Activated naive CD4-positive, alpha-beta T cell treated with anti-CD3 and anti-CD28 coated beads, Interleukin-2, amount 10 ng/mL, durations not matched to agents 7 days and 5 days (primary cell): ENCODE measurements around the gene CLK4.
A peak's percentile ranks its signal among the peaks of the same experiment; 100 is the strongest.

Experiments
- CTCF ChIA-PET: fragments of 350-600 bp; sonication (Branson Sonifier 250); formaldehyde crosslinking; loops from one replicate; lab custom pipeline; 2021; ENCODE audit warnings: antibody characterized with exemption; lab: Charles Lee
- DNase-seq: peaks from one replicate; pipeline ENCODE4 v3.0.0-alpha.2; 2020
- H3K27ac Mint-ChIP-seq: one replicate; pipeline ENCODE4 v1.8.0; 2021; ENCODE audit warnings: mild to moderate bottlenecking, moderate library complexity, mixed read lengths
- H3K27me3 Mint-ChIP-seq: one replicate; pipeline ENCODE4 v1.8.0; 2021; ENCODE audit warnings: mild to moderate bottlenecking, mixed read lengths
- H3K36me3 Mint-ChIP-seq: one replicate; pipeline ENCODE4 v1.8.0; 2021; ENCODE audit warnings: mixed read lengths
- H3K4me1 Mint-ChIP-seq: one replicate; pipeline ENCODE4 v1.8.0; 2021; ENCODE audit warnings: mixed read lengths
- H3K4me3 Mint-ChIP-seq: one replicate; pipeline ENCODE4 v1.8.0; 2021; ENCODE audit warnings: mild to moderate bottlenecking, moderate library complexity, mixed read lengths
- H3K9me3 Mint-ChIP-seq: one replicate; pipeline ENCODE4 v1.8.0; 2021; ENCODE audit warnings: mixed read lengths

Gene CLK4

GRCh38 chr5:178626484-178627258 lies at the start of gene CLK4:
TSS of gene CLK4 (minus strand) at chr5:178627050. CDS start at chr5:178623416, 3,634 bp downstream.
- peaks cover 34% of the 10 kb centered on the region for H3K4me1 Mint-ChIP-seq
- DNase-seq, result peak; percentile 95
- CTCF ChIA-PET, result no interaction called here
- peaks cover 23% of the 10 kb centered on the region for H3K36me3 Mint-ChIP-seq
- peaks cover 17% of the 10 kb centered on the region for H3K27me3 Mint-ChIP-seq
- peak within 1 kb of the TSS; percentile 98 for H3K27ac Mint-ChIP-seq
- H3K9me3 Mint-ChIP-seq, result peaks cover 2% of the 10 kb centered on the region
- peak within 1 kb of the TSS; percentile 95 for H3K4me3 Mint-ChIP-seq

- no peaks in the 10 kb centered on the region for H3K4me1 Mint-ChIP-seq
- DNase-seq, result no peak
- CTCF ChIA-PET, result no interaction called here
These were observed 49.1 kb upstream of the CLK4 start for GRCh38 chr5:178675922-178676321.

GRCh38 chr5:178674334-178674733 lies 47.5 kb upstream of the CLK4 start:
- H3K4me3 Mint-ChIP-seq, result no peak overlapping the region
- no peak for DNase-seq
- H3K9me3 Mint-ChIP-seq, result no peaks in the 10 kb centered on the region
- no peaks in the 10 kb centered on the region for H3K4me1 Mint-ChIP-seq
- H3K27me3 Mint-ChIP-seq, result peaks cover 9% of the 10 kb centered on the region
- H3K36me3 Mint-ChIP-seq, result no peaks in the 10 kb centered on the region
- CTCF ChIA-PET, result no interaction called here
- no peak overlapping the region for H3K27ac Mint-ChIP-seq

More at GRCh38 chr5:178675922-178676321, 49.1 kb upstream of the CLK4 start:
- peaks cover 2% of the 10 kb centered on the region for H3K9me3 Mint-ChIP-seq
- H3K4me3 Mint-ChIP-seq, result no peak overlapping the region
- H3K27ac Mint-ChIP-seq, result no peak overlapping the region
- H3K36me3 Mint-ChIP-seq, result no peaks in the 10 kb centered on the region
- no peaks in the 10 kb centered on the region for H3K27me3 Mint-ChIP-seq

GRCh38 chr5:178673801-178674295 lies 47.0 kb upstream of the CLK4 start:
- DNase-seq, result no peak
- H3K27ac Mint-ChIP-seq, result no peak overlapping the region

GRCh38 chr5:178672630-178673029 lies 45.8 kb upstream of the CLK4 start:
- Mint-ChIP-seq H3K4me3 (no peak overlapping the region), H3K36me3 (no peaks in the 10 kb centered on the region), H3K27me3 (peaks cover 9% of the 10 kb centered on the region), H3K9me3 (no peaks in the 10 kb centered on the region), H3K4me1 (no peaks in the 10 kb centered on the region), H3K27ac (no peak overlapping the region)
- CTCF ChIA-PET, result no interaction called here
- no peak for DNase-seq

More at GRCh38 chr5:178673801-178674295, 47.0 kb upstream of the CLK4 start:
- no peaks in the 10 kb centered on the region for H3K9me3 Mint-ChIP-seq
- H3K4me3 Mint-ChIP-seq, result no peak overlapping the region
- no peaks in the 10 kb centered on the region for H3K36me3 Mint-ChIP-seq
- no peaks in the 10 kb centered on the region for H3K4me1 Mint-ChIP-seq
- H3K27me3 Mint-ChIP-seq, result peaks cover 9% of the 10 kb centered on the region
- CTCF ChIA-PET, result no interaction called here

GRCh38 chr5:178671602-178672144 lies 44.8 kb upstream of the CLK4 start:
- Mint-ChIP-seq H3K27me3 (peaks cover 9% of the 10 kb centered on the region), H3K36me3 (no peaks in the 10 kb centered on the region), H3K9me3 (no peaks in the 10 kb centered on the region), H3K27ac (no peak overlapping the region), H3K4me3 (no peak overlapping the region), H3K4me1 (no peaks in the 10 kb centered on the region)
- DNase-seq, result no peak
- CTCF ChIA-PET, result no interaction called here

GRCh38 chr5:178670351-178670885 lies 43.6 kb upstream of the CLK4 start:
- Mint-ChIP-seq H3K4me3 (no peak overlapping the region), H3K4me1 (no peaks in the 10 kb centered on the region), H3K27me3 (peaks cover 9% of the 10 kb centered on the region), H3K9me3 (no peaks in the 10 kb centered on the region), H3K36me3 (no peaks in the 10 kb centered on the region), H3K27ac (no peak overlapping the region)
- CTCF ChIA-PET, result no interaction called here
- no peak for DNase-seq

GRCh38 chr5:178668579-178668978 lies 41.7 kb upstream of the CLK4 start:
- Mint-ChIP-seq H3K27ac (no peak overlapping the region), H3K4me1 (no peaks in the 10 kb centered on the region), H3K4me3 (no peak overlapping the region), H3K36me3 (no peaks in the 10 kb centered on the region), H3K9me3 (peaks cover 4% of the 10 kb centered on the region), H3K27me3 (peaks cover 9% of the 10 kb centered on the region)
- CTCF ChIA-PET, result no interaction called here
- no peak for DNase-seq

- H3K9me3 Mint-ChIP-seq, result peaks cover 4% of the 10 kb centered on the region
- peaks cover 9% of the 10 kb centered on the region for H3K27me3 Mint-ChIP-seq
- no peak overlapping the region for H3K4me3 Mint-ChIP-seq
- H3K36me3 Mint-ChIP-seq, result no peaks in the 10 kb centered on the region
- DNase-seq, result no peak
- CTCF ChIA-PET, result no interaction called here
- no peaks in the 10 kb centered on the region for H3K4me1 Mint-ChIP-seq
- H3K27ac Mint-ChIP-seq, result no peak overlapping the region
These were observed 40.8 kb upstream of the CLK4 start for GRCh38 chr5:178667688-178668087.

- no peak overlapping the region for H3K27ac Mint-ChIP-seq
- H3K4me3 Mint-ChIP-seq, result no peak overlapping the region
- CTCF ChIA-PET, result no interaction called here
- H3K27me3 Mint-ChIP-seq, result peaks cover 9% of the 10 kb centered on the region
- H3K9me3 Mint-ChIP-seq, result peaks cover 4% of the 10 kb centered on the region
- no peak for DNase-seq
- H3K4me1 Mint-ChIP-seq, result no peaks in the 10 kb centered on the region
- no peaks in the 10 kb centered on the region for H3K36me3 Mint-ChIP-seq
These were observed 40.3 kb upstream of the CLK4 start for GRCh38 chr5:178667101-178667500.

GRCh38 chr5:178664141-178664540 lies 37.3 kb upstream of the CLK4 start:
- Mint-ChIP-seq H3K36me3 (no peaks in the 10 kb centered on the region), H3K27ac (no peak overlapping the region), H3K27me3 (no peaks in the 10 kb centered on the region), H3K9me3 (peaks cover 9% of the 10 kb centered on the region), H3K4me1 (no peaks in the 10 kb centered on the region), H3K4me3 (no peak overlapping the region)
- no peak for DNase-seq
- CTCF ChIA-PET, result no interaction called here

GRCh38 chr5:178662541-178662860 lies 35.7 kb upstream of the CLK4 start:
- no peak for DNase-seq
- Mint-ChIP-seq H3K9me3 (peaks cover 9% of the 10 kb centered on the region), H3K36me3 (no peaks in the 10 kb centered on the region), H3K27me3 (no peaks in the 10 kb centered on the region), H3K4me3 (no peak overlapping the region), H3K27ac (no peak overlapping the region), H3K4me1 (no peaks in the 10 kb centered on the region)
- CTCF ChIA-PET, result no interaction called here

GRCh38 chr5:178661836-178662540 lies 35.1 kb upstream of the CLK4 start:
- no peak for DNase-seq
- H3K27ac Mint-ChIP-seq, result no peak overlapping the region

GRCh38 chr5:178651046-178651810 lies 24.4 kb upstream of the CLK4 start:
- CTCF ChIA-PET, result no interaction called here
- no peak for DNase-seq
- Mint-ChIP-seq H3K4me3 (no peak overlapping the region), H3K36me3 (no peaks in the 10 kb centered on the region), H3K27ac (no peak overlapping the region), H3K27me3 (no peaks in the 10 kb centered on the region), H3K9me3 (peaks cover 11% of the 10 kb centered on the region), H3K4me1 (no peaks in the 10 kb centered on the region)

More at GRCh38 chr5:178661836-178662540, 35.1 kb upstream of the CLK4 start:
- H3K9me3 Mint-ChIP-seq, result peaks cover 9% of the 10 kb centered on the region
- H3K4me3 Mint-ChIP-seq, result no peak overlapping the region
- H3K36me3 Mint-ChIP-seq, result no peaks in the 10 kb centered on the region
- H3K27me3 Mint-ChIP-seq, result no peaks in the 10 kb centered on the region
- CTCF ChIA-PET, result no interaction called here
- no peaks in the 10 kb centered on the region for H3K4me1 Mint-ChIP-seq
